Hippocampal formation (tissue), 2 donors: ENCODE data around the gene VSTM2B.

ENCODE experiments used
- DNase-seq, 2 donors: peaks; one replicate each; lab custom pipeline; 2025; lab: John Stamatoyannopoulos, UW

The VSTM2B gene

DNA sequence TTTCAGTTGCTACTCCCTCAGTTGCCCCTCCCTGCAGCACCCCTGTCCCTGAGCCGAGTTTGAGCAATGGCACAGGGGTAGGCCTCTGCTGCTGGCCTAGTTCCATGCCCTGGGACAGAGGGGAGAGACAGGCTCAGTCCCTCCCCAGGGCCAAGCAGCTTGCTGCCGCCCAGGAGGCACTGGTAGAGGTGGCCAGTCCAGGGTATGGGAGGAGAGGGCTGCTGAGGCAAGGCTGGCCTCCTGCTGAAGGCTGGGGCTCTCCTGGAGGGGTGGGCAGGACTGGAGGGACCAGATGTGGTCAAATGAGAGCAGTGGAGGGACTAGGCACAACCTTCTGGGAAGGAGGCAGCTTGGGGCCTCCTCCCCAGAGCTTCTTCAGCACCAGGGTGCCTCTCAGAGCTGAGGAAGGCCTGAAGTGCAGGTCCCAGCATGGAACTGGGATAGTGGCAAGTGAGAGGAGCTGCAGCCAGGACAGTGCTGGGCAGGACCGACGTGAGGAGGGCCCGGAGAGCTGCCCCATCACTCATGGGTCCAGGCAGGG lies 29.8 kb upstream of the VSTM2B start:
- no peak for DNase-seq

DNA sequence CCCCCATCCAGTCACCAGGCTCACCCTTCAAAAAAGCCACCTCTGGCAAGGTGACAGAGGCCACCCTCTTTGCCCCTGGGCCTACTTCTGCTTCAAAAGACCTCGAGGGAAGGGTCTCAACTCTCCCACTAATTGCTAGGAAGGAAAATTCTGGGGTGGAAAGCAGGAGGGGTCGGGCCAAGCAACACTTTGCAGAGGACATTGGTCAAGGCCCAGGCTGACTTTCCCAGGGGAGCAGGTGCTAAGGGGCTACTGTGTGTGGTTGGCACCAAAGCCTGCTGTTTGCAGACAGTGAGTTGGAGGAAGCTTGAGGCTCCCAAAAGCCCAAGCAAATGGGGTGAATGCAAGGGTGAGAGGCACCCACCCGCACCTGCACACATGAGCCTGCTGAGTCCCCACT lies 28.6 kb upstream of the VSTM2B start:
- no peak for DNase-seq

DNA sequence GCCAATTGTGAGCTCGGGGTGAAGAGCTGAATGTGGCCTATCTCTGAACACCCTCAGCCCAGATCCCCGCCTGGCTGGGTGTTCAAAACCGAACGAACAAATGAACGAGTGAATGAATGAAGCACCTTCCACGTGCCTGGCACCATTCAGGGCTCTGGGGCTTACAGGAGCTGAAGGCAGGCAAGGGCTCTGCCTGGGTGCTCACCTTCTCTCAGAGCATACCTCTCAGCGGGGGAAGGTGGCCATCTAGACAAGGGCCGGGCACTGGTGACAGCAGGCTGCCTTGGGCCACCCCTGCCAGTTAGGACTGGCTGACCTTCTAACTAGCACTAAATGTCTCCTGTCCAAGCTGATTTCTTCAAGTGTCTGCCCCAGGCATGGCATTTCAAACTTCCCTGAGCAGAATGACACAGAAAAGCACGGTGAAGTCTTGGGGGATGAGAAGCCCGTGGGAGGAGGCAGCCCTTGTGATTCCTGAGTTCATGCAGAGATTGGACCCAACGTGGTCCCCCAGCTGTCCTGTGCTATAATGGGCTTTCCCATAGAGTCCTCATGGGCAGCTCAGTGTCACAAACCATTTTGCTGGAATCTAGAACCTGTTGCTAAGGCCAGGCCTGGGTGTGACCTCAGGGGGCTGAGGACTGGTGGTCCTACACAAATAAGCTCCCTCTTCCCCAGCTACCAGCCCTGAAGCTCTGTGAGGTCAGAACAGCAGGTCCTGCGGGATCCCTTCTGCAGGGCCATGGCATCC lies 27.9 kb upstream of the VSTM2B start:
- no peak for DNase-seq

DNA sequence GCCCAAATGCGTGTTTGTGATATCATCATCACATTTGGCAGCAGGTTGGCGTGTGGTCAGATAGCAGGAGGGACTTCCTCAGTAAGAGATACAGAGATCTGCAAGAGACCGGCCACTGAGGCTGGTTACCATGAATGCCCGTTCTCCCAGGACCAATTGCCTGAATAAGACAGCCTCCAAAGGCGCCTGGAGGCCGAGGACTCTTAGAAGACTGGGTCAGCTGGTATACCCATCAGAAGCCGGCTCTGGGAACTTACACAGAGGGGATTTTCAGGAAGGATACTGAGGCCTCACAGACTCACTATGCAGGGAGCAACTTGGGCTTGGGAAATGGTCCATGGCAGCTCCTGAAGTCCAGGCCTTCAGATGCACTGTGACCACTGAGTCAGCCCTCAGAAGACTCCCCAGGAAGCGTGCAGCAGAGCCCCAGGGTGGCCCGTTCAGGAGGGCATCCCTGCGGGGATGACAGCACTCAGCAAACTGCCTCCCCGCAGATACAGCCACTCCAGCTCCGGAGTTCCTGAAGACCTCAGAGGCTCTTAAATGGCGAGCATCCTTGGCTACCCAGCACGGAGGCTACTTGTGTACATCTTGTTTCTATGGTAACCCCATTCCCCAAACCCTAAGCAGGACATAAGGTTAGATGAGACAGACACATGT lies 26.4 kb upstream of the VSTM2B start:
- DNase-seq, result no peak

DNA sequence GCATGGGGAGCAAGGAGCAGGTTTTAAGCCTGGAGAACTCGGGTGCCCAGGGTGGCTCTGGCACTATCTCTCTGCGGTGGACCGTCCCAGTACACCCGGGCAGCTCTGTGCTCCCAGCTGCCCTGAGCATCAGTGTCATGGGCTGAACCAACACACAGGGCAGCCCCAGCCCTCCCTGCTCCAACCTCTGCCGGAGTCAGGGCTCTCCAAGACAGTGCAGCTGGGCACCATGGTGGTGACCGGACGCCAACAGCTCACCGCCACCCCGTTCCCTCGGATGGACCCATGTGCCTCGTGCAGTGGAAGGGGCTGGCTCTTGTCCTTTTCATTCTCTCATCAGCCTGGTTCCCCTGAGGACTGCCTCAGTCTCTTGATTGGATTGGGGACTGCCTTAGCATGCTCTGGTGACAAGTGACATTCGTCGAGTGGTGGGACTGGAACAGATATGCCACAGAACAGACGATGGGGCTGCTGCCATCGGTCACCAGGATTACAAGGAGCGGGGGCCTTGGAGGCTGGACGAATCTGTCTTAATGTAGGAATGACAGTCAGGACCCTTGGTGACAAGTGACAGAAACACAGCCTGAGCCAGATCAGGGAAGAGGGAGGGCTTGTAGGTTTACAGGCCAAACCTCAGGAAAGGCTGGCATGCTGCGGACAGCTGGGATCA lies 25.7 kb upstream of the VSTM2B start:
- DNase-seq, result peak in 1 of 2 donors; percentile 23

DNA sequence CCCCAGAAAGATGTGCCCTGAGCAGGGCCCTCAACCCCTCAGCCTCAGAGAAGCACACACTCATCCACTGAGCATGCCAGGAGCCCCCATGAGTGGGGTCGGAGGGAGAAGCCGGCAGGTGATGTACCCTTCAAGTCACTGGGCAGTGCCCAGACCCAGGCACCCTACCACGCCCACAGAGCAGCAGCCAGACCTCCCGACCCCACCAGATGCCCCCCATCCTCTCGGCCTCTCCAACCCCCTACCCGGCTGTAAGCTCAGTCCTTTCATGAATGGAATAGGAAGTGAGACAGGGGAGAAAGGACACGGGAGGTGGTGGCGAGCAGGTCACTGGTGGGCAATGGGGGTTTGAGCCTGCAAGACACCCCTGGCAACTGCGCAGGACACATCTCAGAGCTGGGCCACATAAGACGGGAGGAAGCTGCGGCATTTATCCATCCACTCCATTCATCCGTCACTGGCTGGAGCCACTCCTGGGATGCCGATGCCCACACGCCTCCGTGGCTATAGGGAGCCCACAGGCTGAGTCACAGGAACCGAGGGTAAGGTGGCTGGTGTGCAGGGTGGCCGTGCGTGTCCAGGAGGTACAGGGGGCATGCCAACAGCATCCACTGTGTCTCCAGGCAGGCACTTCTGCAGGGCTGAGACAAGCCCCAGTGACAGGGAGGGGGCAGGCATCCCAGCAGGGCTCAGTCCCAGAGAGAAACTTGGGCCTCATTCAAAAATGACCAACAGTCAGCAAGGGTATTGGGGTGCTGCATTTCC lies 23.8 kb upstream of the VSTM2B start:
- DNase-seq, result no peak

DNA sequence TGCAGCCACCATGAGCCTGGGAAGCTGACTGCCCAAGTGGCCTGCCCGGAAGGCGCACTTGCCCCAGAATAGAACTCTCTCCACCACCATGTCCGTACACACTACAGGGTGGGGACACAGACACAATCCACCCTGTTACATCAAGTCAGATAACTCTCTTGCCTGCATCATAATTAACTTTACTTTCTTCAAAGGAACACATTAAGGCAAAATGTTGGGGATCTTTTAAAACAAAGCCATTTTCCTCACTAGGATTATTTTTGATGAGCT lies 23.3 kb upstream of the VSTM2B start:
- DNase-seq, result no peak

DNA sequence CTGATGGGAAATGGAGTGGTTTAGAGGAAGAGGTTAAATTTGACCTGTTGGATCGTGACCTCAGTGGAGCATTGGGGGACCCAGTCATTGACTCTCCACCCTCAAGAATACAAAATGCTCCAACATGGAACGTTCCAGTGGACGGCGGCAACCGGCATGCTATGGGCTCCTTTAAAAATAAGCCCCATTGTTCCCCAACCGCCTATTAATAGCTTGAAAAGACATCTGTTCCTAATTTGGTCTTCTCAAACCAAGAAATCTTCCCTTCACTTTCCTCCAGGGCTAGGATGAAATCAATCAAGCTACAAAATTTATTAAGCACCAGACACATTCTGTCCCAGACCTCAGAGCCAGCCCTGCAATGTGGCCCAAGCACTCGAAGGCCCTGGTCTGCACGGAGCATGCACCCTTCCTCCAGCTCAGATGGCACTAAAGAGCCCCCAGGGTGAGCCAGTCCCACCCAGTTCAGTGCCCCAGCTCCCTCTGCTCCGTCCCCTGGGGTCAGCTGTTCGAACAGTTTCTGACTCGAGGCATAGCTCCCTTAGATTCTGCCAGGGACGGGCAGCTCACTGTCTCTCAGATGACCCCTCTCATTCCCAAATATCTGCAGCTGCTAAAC lies 22.5 kb upstream of the VSTM2B start:
- peak in 1 of 2 donors; percentile 6 for DNase-seq

DNA sequence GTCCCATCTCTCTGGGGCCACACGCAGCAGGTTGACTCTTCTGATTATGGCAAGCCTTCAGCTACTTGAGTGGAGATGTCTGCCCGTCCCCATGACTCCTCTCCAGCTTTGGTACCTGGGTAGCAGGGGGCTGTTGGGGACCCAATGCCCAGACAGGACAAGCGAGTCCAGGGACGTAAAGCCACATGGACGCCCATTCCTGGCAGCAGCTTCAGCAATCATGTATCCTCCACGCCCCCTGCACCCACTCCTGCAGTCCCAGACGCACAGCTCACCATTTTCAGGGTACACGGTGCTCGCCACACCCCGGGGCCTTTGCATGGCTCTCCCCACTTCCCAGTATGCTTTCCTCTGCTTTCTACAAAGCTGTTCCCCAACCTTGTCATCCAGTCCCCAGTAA lies 22.0 kb upstream of the VSTM2B start:
- no peak for DNase-seq

DNA sequence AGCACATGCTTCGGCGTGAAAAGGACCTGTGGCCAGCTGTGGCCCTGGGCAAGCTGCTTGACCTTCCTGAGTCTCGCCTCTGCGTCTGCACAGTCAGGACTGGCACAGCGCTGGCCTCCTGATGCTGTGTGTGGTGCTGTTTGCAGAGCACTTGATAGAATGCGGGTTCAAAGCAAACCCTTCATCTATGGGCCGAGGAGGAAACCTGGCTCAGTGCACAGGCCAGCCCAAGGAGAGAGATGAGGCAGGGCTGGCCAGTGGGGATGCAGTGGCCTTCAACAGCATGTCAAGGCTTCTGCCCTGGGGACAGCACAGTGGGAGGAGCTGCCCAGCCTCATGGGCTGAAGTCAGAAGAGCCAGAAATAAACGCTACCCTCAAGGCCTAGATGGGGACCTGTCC lies 21.3 kb upstream of the VSTM2B start:
- DNase-seq, result peak; percentile 33 to 56

DNA sequence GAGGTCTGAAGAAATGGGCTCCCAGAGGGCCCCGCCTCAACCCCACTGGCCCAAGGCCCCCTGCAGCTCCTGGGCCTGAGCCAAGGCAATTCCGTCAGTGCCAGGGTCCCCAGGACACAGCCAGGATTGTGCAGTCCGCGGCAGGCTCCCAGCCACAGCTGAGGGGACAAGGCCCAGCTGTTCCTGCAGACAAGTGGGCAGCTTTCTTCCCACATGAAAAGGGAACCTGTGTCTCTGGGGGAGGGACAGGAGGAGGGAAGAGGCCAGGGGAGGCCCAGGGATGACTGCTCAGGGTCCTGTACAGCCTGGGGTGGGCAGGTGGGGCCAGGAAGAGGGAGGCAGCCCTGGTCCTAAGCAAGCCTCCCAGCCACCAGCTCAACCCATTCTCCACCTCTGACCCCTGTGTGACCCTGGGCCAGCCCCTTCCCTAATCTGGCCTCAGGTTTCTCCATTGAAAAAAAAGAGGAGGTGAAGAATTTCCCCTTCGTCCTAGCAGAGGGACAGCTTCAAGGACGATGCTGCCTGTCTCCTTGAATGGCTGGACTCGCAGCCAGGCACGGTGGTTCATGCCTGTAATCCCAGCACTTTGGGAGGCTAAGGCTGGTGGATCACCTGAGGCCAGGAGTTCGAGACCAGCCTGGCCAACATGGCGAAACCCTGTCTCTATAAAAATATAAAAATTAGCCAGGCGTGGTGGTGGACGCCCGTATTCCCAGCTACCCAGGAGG lies 20.5 kb upstream of the VSTM2B start:
- peak; percentile 91 to 94 for DNase-seq

DNA sequence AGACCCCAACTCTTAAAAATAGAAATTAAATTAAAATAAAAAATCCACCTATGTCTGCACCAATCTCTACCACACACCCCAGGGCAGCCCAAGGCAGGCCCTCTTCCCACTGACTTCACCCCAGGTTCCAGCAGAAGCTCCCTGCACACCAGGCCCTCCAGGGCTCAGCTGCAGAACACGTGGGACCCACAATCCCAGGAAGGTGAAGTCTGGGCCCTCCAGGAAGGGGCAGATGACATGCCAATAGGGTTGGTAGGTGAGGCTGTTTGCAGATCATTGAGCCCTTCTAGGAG lies 19.2 kb upstream of the VSTM2B start:
- no peak for DNase-seq

DNA sequence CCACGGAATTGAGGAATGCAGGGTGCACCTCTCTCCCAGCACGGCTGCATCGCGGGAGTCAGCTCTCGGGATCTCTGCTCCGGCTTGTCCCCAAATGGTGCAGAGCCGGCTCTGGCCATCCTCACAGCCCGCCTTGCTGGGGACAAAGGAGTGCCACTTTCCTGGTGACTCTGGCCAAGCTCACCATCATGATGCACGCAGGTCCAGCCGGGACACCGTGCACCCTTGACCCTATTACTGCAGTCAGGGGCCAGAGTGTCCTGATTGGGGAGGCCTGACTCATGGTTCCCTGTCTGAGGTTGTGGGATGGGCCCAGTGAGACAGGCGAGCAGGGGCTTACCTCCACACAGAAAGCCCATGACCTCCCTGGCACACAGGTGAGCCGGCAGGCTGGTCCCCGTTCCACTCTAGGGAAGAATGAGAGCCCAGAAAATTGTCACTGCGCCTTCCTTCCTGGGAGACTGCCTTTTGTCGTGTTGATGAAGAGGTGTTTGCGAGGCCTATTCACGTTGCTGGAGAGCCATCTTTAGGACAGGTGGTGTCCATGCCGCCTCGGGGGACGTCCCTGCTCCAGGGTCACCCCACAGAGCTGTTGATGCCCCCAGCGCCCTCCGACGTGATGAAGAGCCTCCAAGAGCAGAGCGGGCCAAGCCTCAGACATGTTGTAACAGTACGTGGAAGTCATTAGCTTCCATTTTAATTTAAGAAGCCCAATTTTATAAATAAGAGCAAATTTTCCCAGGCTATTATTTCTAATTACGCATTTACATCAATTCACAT lies 18.5 kb upstream of the VSTM2B start:
- no peak for DNase-seq

DNA sequence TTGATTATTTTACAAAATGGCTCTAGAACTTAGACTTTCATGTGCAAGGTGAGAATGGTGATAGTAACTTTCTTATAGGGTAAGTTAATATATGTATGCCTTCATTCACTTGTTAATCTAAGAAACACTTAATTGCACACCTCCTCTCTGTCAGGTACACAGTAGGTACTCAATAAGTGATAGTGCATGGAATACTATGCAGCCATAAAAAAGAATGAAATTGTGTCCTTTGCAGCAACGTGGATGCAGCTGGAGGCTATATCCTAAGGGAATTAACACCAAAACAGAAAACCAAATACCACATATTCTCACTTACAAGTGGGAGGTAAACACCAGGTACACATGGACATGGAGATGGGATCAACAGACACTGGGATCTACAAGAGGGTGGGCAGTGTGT lies 17.6 kb upstream of the VSTM2B start:
- no peak for DNase-seq

DNA sequence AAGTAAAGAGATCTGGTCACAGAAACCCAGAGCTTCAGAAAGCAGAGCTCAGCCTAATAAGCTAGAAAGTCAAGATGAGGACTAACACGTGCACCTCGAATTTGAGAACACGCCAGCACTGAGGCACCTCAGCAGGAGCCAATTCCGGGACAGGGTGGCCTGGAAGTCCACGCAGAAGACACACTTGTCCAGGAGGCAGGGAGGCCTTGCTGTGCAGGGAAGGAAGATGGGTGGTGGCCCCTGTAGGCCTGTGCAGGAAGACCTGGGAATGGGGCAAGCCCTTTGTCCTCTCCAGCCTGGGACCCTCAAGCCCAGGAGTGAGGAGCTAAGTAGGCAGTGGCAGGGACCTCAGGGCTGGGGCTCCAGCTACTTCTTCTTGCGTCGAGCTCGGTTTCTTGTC lies 16.3 kb upstream of the VSTM2B start:
- no peak for DNase-seq

DNA sequence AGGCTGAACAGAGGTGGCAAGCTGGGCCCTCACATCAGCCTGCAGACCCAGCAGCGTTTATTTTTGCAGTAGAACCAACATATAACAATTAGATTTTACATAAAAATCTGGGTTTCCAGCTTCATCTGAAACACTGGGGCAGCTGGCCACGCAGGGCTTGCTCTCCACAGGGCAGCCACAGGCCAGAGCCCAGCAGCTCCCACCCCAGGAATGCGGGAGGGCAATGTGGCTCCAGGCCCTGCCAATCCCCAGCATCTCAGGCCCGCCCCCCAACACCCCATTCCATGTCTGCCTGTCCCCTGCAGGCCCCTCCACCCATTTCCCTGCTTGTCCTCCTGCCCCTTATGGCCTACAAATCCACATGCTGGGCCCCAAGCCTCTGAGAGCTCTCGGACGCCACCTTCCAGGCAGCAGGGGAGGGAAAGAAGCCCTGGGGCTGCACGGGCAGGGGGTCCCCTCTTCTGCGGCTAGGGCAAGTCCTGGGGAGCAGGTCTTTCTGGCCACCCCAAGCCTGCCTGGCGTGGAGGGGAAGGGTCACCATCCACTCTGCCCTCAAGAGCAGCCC lies 15.0 kb upstream of the VSTM2B start:
- DNase-seq, result no peak

DNA sequence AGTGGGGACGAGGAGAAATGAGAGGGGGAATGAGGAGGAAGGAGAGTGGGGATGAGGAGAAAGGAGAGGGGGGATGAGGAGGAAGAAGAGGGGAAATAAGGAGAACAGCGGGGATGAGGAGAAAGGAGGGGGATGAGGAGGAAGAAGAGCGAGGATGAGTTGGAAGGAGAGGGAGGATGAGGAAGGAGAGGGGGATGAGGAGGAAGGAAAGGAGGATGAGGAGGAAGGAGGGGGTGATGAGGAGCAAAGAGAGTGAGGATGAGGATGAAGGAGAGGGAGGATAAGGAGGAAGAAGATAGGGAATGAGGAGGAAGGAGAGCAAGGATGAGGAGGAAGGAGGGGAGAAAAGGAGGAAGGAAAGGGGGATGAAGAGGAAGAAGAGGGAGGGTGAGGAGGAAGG lies 14.0 kb upstream of the VSTM2B start:
- no peak for DNase-seq

DNA sequence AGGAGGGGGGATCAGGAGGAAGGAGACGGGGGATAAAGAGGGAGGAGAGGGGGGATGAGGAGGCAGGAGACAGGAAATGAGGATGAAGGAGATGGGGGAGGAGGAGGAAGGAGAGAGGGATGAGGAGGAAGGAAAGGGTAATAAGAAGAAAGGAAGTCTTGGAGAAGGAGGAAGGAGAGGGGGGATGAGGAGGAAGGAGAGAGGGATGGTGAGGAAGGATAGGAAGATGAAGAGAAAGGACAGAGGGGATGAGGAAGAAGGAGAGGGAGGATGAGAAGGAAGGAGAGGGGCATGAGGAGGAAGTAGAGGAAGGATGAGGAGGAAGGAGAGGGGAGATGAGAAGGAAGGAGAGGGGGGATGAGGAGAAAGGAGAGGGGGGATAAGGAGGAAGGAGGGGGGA lies 13.0 kb upstream of the VSTM2B start:
- DNase-seq, result no peak

DNA sequence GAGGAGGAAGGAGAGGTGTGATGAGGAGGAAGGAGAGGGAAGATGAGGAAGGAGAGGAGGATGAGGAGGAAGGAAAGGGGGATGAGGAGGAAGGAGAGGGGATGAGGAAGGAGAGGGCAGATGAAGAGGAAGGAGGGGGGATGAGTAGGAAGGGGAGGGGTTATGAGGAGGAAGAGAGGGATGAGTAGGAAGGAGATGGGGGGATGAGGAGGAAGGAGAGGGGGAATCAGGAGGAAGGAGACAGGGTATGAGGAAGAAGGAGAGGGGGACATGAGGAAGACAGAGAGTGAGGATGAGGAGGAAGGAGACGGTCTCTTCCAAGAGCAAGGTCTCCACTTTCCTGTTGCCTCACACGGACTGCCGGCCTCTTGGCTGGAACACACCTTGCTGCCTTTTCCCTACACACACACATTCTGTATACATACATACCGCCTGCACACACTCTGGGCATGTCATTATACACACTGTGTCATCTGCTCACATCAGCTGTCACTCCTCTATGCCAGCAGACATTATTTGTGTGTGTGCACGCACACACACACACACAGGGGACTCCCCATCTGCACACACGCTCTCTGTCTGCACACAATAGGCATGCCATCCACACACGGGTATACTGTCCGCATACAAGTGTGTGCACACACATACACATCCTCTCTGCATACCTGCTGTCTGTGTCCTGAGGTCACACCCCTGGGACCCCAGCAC lies 11.1 kb upstream of the VSTM2B start:
- no peak for DNase-seq

DNA sequence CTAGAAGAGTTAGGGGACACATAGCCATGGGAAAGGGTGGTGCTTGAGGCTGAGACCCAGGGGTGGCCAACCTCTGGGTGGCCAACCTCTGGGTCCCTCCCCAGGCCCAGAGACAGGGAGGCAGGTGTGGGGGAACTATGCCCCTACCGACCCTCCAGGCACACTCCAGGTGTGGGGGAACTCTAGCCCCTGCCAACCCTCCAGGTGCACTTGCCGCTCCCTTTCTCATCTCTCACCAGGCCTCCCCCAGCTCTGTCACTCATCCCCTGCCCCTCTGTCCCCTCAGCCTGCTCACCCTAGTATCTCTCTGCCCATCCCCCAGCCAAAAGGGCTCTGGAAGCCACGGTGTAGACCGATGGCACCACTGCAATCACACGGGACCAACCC lies 10.6 kb upstream of the VSTM2B start:
- DNase-seq, result no peak
